ENCODE measurements around the gene TMEM132C.

TMEM132C gene

GRCh38 chr12:128513831-128514230 is 246.9 kb downstream of the TMEM132C start:
- TF ChIP-seq TAF1 (IDR thresholded peaks at IDR 0.05; ENCODE audit: borderline replicate concordance, low read depth, low read length) (no peak), POLR2AphosphoS5 (IDR thresholded peaks at IDR 0.05; ENCODE audit: low read depth, low read length) (no peak), POLR2A (IDR thresholded peaks at IDR 0.05; ENCODE audit: low read depth, low read length) (no peak)
- FAIRE-seq (no peak), DNase-seq (ENCODE audit: insufficient read length) (no peak)

- no peak for DNase-seq (ENCODE audit: insufficient read length)
- FAIRE-seq, result no peak
- no peak for TF ChIP-seq POLR2A (IDR thresholded peaks at IDR 0.05; ENCODE audit: low read depth, low read length)
- TF ChIP-seq POLR2AphosphoS5 (IDR thresholded peaks at IDR 0.05; ENCODE audit: low read depth, low read length), result no peak
- no peak for TF ChIP-seq TAF1 (IDR thresholded peaks at IDR 0.05; ENCODE audit: borderline replicate concordance, low read depth, low read length)
Measured at GRCh38 chr12:128518644-128519043, 251.7 kb downstream of the TMEM132C start.

GRCh38 chr12:128519426-128519825 is 252.5 kb downstream of the TMEM132C start:
- FAIRE-seq, result no peak
- TF ChIP-seq POLR2A (IDR thresholded peaks at IDR 0.05; ENCODE audit: low read depth, low read length) (no peak), TAF1 (IDR thresholded peaks at IDR 0.05; ENCODE audit: borderline replicate concordance, low read depth, low read length) (no peak), POLR2AphosphoS5 (IDR thresholded peaks at IDR 0.05; ENCODE audit: low read depth, low read length) (no peak)
- no peak for DNase-seq (ENCODE audit: insufficient read length)

- FAIRE-seq (no peak), DNase-seq (ENCODE audit: insufficient read length) (no peak)
- TF ChIP-seq POLR2AphosphoS5 (IDR thresholded peaks at IDR 0.05; ENCODE audit: low read depth, low read length) (no peak), POLR2A (IDR thresholded peaks at IDR 0.05; ENCODE audit: low read depth, low read length) (no peak), TAF1 (IDR thresholded peaks at IDR 0.05; ENCODE audit: borderline replicate concordance, low read depth, low read length) (no peak)
Measured at GRCh38 chr12:128521981-128522380, 255.0 kb downstream of the TMEM132C start.

- no peak for DNase-seq (ENCODE audit: insufficient read length)
- FAIRE-seq, result no peak
- TF ChIP-seq POLR2AphosphoS5 (IDR thresholded peaks at IDR 0.05; ENCODE audit: low read depth, low read length), result no peak
- TF ChIP-seq POLR2A (IDR thresholded peaks at IDR 0.05; ENCODE audit: low read depth, low read length), result no peak
- no peak for TF ChIP-seq TAF1 (IDR thresholded peaks at IDR 0.05; ENCODE audit: borderline replicate concordance, low read depth, low read length)
Measured at GRCh38 chr12:128524439-128524838, 257.5 kb downstream of the TMEM132C start.

- no peak for FAIRE-seq
- TF ChIP-seq TAF1 (IDR thresholded peaks at IDR 0.05; ENCODE audit: borderline replicate concordance, low read depth, low read length), result no peak
- no peak for TF ChIP-seq POLR2A (IDR thresholded peaks at IDR 0.05; ENCODE audit: low read depth, low read length)
- TF ChIP-seq POLR2AphosphoS5 (IDR thresholded peaks at IDR 0.05; ENCODE audit: low read depth, low read length), result no peak
- DNase-seq (ENCODE audit: insufficient read length), result no peak
Measured at GRCh38 chr12:128531170-128531569, 264.2 kb downstream of the TMEM132C start.

- TF ChIP-seq POLR2A (IDR thresholded peaks at IDR 0.05; ENCODE audit: low read depth, low read length) (no peak), POLR2AphosphoS5 (IDR thresholded peaks at IDR 0.05; ENCODE audit: low read depth, low read length) (no peak), TAF1 (IDR thresholded peaks at IDR 0.05; ENCODE audit: borderline replicate concordance, low read depth, low read length) (no peak)
- no peak for DNase-seq (ENCODE audit: insufficient read length)
- FAIRE-seq, result no peak
Measured at GRCh38 chr12:128534906-128535305, 267.9 kb downstream of the TMEM132C start.

GRCh38 chr12:128536810-128537209 is 269.8 kb downstream of the TMEM132C start:
- no peak for TF ChIP-seq POLR2AphosphoS5 (IDR thresholded peaks at IDR 0.05; ENCODE audit: low read depth, low read length)
- no peak for TF ChIP-seq TAF1 (IDR thresholded peaks at IDR 0.05; ENCODE audit: borderline replicate concordance, low read depth, low read length)
- TF ChIP-seq POLR2A (IDR thresholded peaks at IDR 0.05; ENCODE audit: low read depth, low read length), result no peak
- no peak for DNase-seq (ENCODE audit: insufficient read length)
- no peak for FAIRE-seq

- DNase-seq (ENCODE audit: insufficient read length) (no peak), FAIRE-seq (no peak)
- no peak for TF ChIP-seq POLR2AphosphoS5 (IDR thresholded peaks at IDR 0.05; ENCODE audit: low read depth, low read length)
- no peak for TF ChIP-seq TAF1 (IDR thresholded peaks at IDR 0.05; ENCODE audit: borderline replicate concordance, low read depth, low read length)
- no peak for TF ChIP-seq POLR2A (IDR thresholded peaks at IDR 0.05; ENCODE audit: low read depth, low read length)
Measured at GRCh38 chr12:128537668-128538067, 270.7 kb downstream of the TMEM132C start.

- TF ChIP-seq POLR2A (IDR thresholded peaks at IDR 0.05; ENCODE audit: low read depth, low read length), result no peak
- TF ChIP-seq POLR2AphosphoS5 (IDR thresholded peaks at IDR 0.05; ENCODE audit: low read depth, low read length), result no peak
- no peak for TF ChIP-seq TAF1 (IDR thresholded peaks at IDR 0.05; ENCODE audit: borderline replicate concordance, low read depth, low read length)
- no peak for DNase-seq (ENCODE audit: insufficient read length)
- FAIRE-seq, result no peak
Measured at GRCh38 chr12:128542844-128543243, 275.9 kb downstream of the TMEM132C start.

GRCh38 chr12:128543460-128543859 is 276.5 kb downstream of the TMEM132C start:
- TF ChIP-seq POLR2A (IDR thresholded peaks at IDR 0.05; ENCODE audit: low read depth, low read length), result no peak
- TF ChIP-seq TAF1 (IDR thresholded peaks at IDR 0.05; ENCODE audit: borderline replicate concordance, low read depth, low read length), result no peak
- no peak for TF ChIP-seq POLR2AphosphoS5 (IDR thresholded peaks at IDR 0.05; ENCODE audit: low read depth, low read length)
- FAIRE-seq (no peak), DNase-seq (ENCODE audit: insufficient read length) (no peak)

- FAIRE-seq, result no peak
- DNase-seq (ENCODE audit: insufficient read length), result no peak
- TF ChIP-seq POLR2A (IDR thresholded peaks at IDR 0.05; ENCODE audit: low read depth, low read length), result no peak
- no peak for TF ChIP-seq TAF1 (IDR thresholded peaks at IDR 0.05; ENCODE audit: borderline replicate concordance, low read depth, low read length)
- TF ChIP-seq POLR2AphosphoS5 (IDR thresholded peaks at IDR 0.05; ENCODE audit: low read depth, low read length), result no peak
Measured at GRCh38 chr12:128543971-128544370, 277.0 kb downstream of the TMEM132C start.

- FAIRE-seq (no peak), DNase-seq (ENCODE audit: insufficient read length) (no peak)
- no peak for TF ChIP-seq POLR2A (IDR thresholded peaks at IDR 0.05; ENCODE audit: low read depth, low read length)
- TF ChIP-seq POLR2AphosphoS5 (IDR thresholded peaks at IDR 0.05; ENCODE audit: low read depth, low read length), result no peak
- TF ChIP-seq TAF1 (IDR thresholded peaks at IDR 0.05; ENCODE audit: borderline replicate concordance, low read depth, low read length), result no peak
Measured at GRCh38 chr12:128548949-128549348, 282.0 kb downstream of the TMEM132C start.
